ENCODE data around the gene TNFRSF21.
"Not testable (repeated sequence)": the region's sequence is repeated elsewhere in the genome, so short reads cannot be mapped to it uniquely, and the experiment has no call there.

The TNFRSF21 gene

GRCh38 chr6:47283993-47284392 lies 25.7 kb downstream of the TNFRSF21 start:
- no peak for DNase-seq

GRCh38 chr6:47278545-47278944 lies 31.2 kb downstream of the TNFRSF21 start:
- DNase-seq: no peak

DNA sequence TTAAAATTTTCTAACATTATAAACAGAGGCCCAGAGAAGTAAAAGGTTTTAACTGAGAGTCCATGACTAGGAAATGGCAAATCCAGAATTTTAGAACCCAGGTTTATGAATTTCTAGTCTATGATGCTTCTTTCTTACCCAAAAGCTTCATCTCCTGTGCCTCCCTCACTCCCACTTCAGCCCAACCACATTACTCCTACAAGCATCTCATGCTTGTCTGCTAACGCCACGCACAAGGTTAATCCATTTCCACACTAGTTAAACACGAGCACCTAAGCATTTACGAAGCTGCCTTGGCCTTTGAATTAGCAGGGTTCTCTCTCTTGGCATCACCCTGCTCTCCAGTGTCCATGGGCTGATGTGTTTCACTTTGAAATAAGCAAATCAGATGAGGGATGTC lies 32.0 kb downstream of the TNFRSF21 start:
- DNase-seq: no peak

GRCh38 chr6:47276377-47276776 lies 33.3 kb downstream of the TNFRSF21 start:
- DNase-seq: no peak

- DNase-seq: no peak
Measured at GRCh38 chr6:47275640-47276039, 34.1 kb downstream of the TNFRSF21 start.

GRCh38 chr6:47275132-47275531 lies 34.6 kb downstream of the TNFRSF21 start:
- not testable (repeated sequence) for DNase-seq

DNA sequence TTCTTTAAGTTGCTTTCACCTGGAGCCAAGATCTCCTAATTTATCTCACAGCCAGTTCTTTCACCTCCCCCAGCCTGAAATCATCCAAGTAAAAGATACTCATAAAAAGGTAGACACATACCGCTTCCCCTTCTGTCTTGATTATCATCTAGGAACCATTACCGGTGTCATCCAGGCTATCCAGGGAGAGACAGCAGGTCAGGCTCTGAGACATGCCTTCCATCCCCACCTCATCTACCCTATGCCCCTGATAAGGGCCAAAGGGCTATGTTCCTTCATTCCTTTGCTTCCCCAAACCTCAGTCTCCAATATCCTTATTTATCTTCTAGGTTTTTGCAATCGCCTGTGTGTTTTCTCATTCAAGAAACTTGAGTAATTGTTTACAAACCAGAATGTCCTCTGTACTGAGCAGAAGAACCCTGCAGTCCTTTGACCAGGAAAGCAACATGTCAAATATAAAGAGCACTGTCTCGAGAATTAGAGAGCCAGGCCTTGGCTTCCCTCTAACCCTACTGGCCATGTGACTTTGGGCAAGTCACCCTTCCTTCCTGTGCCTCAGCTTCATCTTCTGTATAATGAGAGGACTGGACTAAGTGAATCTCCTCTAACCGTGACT lies 41.0 kb downstream of the TNFRSF21 start:
- DNase-seq: no peak

DNA sequence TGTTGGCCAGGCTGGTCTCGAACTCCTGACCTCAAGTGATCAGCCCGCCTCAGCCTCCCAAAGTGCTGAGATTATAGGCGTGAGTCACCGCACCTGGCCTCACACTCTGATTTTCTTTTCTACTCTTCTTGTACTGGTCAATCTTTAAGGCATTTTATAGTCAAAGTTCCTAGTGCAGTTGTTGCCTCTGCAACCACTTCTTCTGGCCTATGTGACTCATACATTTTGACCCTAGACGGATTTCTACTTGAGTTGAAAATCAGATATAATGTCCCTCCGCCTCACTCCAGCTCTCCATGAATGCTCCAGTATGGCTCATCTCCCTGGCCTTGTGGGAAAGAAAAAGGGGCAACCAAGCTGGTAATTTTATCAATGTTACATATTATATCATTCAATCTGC lies 42.4 kb downstream of the TNFRSF21 start:
- DNase-seq: no peak

DNA sequence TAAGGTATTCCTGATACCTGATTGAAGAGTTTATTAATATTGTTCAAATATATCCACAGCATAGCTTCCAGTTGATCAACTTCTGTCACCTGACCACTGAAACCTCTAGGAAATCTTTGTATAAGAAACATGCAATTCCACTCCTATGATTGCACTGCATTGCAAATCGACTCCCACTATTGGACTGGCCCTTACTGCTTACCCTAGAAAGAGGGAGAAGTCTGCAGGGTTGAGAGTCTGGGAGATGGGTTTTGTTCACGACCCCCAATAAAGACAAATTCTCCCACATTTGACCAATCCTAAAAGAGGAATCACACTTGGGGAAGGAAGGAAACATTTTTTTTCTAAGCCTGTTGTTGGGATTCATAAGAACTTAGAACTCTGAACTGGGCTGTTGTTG lies 43.7 kb downstream of the TNFRSF21 start:
- DNase-seq: no peak

- DNase-seq: no peak
Measured at GRCh38 chr6:47264775-47265184, 44.9 kb downstream of the TNFRSF21 start.

DNA sequence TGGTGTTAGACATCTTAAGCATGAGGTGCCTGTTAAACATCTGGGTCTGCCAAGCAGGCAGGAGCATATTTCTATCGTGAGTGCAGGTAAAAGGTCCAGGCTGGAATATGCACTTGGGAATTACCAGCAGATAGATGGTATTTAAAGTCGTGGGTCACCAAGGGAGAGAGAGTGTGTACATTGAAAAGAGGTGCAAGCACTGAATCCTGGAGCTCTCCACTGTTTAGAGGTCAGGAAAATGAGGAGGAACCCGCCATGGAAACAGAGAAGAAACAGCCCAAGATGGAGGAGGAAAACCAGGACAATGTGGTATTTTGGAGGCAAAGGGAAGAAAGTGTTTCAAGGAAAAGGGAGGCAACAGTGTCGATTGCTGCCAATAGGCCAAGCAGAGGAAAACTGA lies 46.4 kb downstream of the TNFRSF21 start:
- no peak for DNase-seq

DNA sequence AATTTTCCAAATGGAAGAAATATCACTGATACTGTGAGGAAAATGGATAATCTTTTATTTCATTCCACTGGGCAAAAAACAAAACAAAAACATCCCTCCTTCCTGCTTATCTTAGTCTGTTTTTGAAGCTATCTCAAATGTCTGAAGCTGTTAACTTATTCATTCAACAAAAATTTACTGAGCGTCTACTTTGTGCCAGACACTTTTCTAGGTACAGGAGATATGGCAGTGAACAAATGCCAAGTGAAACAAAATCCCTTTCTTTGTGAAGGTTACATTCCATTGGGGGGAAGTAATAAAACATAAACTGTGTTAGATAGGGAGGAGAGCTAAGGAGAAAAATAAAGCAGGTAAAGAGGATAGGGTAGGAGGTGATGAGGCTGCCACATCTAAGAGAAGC lies 47.5 kb downstream of the TNFRSF21 start:
- DNase-seq: no peak

DNA sequence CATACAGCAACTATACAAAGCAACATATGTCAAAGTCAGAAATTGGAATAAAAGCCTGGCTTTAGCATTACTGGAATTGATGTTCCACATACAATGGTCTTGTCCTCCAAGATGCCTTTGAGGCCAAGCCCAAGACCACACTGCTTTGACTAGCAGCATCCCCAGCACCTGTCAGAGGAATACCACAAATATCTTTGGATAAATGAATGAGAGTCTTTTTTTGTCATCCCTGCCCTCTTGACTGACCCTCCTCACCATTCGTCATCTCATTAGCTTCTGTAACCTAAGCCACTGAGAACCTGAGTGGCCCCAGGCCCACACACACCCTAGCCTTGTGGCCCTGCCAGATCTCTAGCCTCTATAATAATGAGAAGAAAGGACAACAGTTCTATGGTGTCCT lies 48.5 kb downstream of the TNFRSF21 start:
- DNase-seq: no peak

- DNase-seq: no peak
Measured at GRCh38 chr6:47260021-47260420, 49.7 kb downstream of the TNFRSF21 start.

- DNase-seq: no peak
Measured at GRCh38 chr6:47258724-47259347, 50.9 kb downstream of the TNFRSF21 start.

DNA sequence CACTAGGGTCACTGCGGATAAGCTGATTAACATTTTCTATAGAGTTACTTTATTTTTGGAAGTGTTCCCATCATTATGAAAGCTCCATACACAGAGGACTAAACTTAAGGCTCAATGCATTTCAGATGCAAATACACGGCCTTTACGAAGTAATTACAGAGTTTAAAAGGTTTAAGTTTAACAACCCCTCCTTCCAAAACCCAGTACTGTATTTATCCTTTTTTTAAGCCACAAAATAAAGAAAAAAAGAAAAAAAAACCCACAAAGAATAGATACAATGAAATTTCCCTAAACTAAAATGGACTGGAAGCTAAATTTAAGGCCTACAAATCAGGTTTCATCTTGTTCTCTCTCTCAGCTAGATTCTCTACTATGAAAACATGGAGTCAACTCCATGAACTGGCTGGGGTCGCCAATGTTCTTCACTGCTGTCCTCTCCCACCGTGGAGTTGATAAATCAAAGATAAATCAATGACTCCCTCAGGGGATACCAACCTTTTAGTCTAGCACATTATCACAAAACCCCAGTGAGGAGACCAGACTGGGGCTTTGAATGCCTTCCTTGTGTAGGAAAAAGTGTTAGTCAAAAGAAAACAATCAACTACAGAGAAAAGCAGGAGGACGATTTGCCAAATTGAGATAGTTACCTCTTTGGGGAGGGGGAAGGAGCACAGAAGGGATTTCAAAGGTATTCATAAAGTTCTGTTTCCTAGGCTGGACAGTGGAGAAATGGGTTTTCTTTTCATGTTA lies 52.5 kb downstream of the TNFRSF21 start:
- DNase-seq: no peak

DNA sequence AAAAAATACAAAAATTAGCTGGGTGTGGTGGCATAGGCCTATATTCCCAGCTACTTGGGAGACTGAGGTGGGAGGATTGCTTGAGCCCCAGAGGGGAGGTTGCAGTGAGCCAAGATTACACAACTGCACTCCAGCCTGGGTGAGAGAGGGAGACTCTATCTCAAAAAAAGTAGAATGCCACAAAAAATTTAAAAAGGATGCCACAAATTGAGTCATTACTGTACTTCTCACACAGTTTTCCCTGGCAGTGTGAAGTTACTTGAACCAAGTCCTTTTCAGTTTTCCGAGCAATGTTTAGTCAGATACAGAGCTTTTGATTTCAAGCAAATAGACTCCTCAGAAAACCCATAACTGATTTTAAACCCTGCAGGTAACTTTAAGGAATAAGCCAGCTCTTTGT lies 53.3 kb downstream of the TNFRSF21 start:
- no peak for DNase-seq

DNA sequence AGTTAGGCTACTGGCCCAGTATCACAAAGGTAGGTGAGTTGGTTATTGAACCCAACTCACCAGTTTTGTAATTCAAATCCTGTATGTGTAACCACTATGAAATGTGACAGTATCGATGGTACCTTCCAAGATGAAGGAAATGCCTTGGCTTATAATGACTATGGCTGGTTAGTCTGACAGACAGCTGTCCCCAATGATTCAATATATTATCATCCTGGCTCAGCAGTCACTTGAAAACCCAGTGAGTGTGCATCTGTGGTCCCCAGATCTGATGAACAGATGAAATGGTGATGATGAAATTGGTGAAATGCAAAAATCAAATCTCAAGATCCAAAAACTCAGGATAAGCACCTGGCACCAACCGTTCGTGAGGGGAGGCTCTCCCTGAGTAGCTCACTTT lies 54.8 kb downstream of the TNFRSF21 start:
- no peak for DNase-seq

DNA sequence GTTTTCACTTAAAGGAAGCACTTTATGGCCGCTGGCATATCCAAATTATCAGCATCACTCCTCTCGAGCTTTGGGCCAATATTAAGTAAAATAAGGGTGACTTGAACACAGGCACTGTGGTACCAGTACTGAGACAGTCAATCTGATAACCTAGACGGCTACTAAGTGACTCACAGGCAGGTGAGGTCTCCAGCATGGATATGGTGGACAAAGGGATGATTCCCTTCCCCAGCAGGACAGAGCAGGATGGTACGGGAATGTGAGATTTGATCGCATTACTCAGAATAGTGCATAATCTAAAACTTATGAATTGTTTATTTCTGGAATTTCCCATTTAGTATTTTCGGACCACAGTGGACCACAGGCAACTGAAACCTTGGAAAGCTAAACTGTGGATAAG lies 55.7 kb downstream of the TNFRSF21 start:
- no peak for DNase-seq

DNA sequence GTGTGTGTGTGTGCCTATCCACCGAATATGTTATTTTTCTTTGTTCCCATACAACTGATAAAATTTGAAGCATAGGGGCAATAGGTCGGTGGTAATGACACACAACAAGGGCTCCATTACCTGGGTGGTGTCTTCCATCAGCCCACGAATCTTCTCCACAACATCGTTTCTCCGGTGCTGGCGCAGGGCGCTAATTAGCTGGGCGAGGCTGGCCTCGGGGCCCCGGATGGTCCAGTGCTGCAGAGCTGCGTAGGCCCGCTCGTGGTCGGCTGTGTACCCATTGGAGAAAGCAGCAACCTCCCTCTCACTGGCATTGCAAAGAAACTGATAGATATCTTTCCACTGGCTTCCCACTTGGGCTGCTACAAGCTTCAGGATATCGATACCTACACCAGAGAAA lies 56.6 kb downstream of the TNFRSF21 start:
- DNase-seq: no peak

GRCh38 chr6:47252633-47253032 lies 57.1 kb downstream of the TNFRSF21 start:
- DNase-seq: no peak

DNA sequence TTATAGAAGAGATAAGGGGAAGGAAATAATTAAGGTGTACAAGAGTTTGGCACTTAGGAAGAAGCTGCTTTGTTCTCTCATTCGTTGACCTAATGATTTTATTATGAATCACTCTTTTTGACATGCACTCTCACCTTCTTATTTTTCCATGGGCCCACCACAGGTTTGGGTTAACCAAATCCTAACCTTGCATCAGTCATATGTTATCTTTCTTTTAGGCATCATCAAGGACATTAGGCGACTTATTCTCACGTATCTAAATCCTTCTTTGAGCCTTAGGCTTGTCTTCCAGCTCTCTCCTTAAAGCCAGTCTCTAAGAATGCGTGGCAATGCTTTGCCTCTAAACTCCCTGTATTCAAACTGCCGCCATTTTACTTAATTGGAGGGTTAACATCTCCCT lies 58.3 kb downstream of the TNFRSF21 start:
- DNase-seq: no peak

DNA sequence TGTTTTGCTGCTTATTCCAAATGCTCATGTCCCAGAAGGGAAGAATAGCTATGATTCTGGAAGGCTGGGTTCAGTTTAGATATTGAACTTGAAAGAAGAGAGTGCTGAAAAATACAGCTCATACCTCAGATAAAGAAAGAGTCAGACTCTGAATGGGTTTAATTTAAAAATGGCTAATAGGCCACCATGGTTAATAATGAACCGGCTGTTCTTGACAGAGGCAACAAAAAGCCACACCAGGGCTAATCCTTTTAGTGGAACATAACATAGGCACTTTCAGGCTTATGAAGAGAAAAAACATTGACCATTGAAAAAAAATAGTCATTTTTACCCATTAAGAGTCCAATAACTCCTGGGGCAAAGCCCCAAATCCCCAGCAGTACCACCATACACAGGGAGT lies 59.4 kb downstream of the TNFRSF21 start:
- DNase-seq: no peak

- no peak for DNase-seq
Measured at GRCh38 chr6:47248446-47248845, 61.3 kb downstream of the TNFRSF21 start.
